ENCODE data around the gene RHOF.
"Not testable (repeated sequence)": the region's sequence is repeated elsewhere in the genome, so short reads cannot be mapped to it uniquely, and the experiment has no call there.

Gene RHOF

GRCh38 chr12:121775501-121775900, 18.0 kb downstream of the RHOF start:
- DNase-seq (ENCODE audit: low spot score): no peak

- DNase-seq (ENCODE audit: low spot score): no peak
These were observed 18.5 kb downstream of the RHOF start for GRCh38 chr12:121774968-121775474.

GRCh38 chr12:121773011-121773777, 20.3 kb downstream of the RHOF start:
- peak; percentile 86 for DNase-seq (ENCODE audit: low spot score)

- DNase-seq (ENCODE audit: low spot score): no peak
These were observed 22.5 kb downstream of the RHOF start for GRCh38 chr12:121770813-121771625.

GRCh38 chr12:121770388-121770787, 23.1 kb downstream of the RHOF start:
- no peak for DNase-seq (ENCODE audit: low spot score)

- no peak for DNase-seq (ENCODE audit: low spot score)
These were observed 23.6 kb downstream of the RHOF start for GRCh38 chr12:121769831-121770301.

GRCh38 chr12:121769297-121769830, 24.1 kb downstream of the RHOF start:
- no peak for DNase-seq (ENCODE audit: low spot score)

- peak; percentile 82 for DNase-seq (ENCODE audit: low spot score)
These were observed 25.9 kb downstream of the RHOF start for GRCh38 chr12:121767525-121768016.

- DNase-seq (ENCODE audit: low spot score): peak; percentile 31
These were observed 27.0 kb downstream of the RHOF start for GRCh38 chr12:121766290-121767039.

- DNase-seq (ENCODE audit: low spot score): peak; percentile 86
These were observed 27.9 kb downstream of the RHOF start for GRCh38 chr12:121765573-121765972.

- DNase-seq (ENCODE audit: low spot score): no peak
These were observed 28.7 kb downstream of the RHOF start for GRCh38 chr12:121764808-121765207.

- DNase-seq (ENCODE audit: low spot score): no peak
These were observed 31.2 kb downstream of the RHOF start for GRCh38 chr12:121762269-121762668.

- not testable (repeated sequence) for DNase-seq (ENCODE audit: low spot score)
These were observed 35.0 kb downstream of the RHOF start for GRCh38 chr12:121758536-121758935.

GRCh38 chr12:121755591-121755990, 37.9 kb downstream of the RHOF start:
- no peak for DNase-seq (ENCODE audit: low spot score)

GRCh38 chr12:121754836-121755235, 38.7 kb downstream of the RHOF start:
- no peak for DNase-seq (ENCODE audit: low spot score)

GRCh38 chr12:121753844-121754264, 39.6 kb downstream of the RHOF start:
- no peak for DNase-seq (ENCODE audit: low spot score)

- no peak for DNase-seq (ENCODE audit: low spot score)
These were observed 41.6 kb downstream of the RHOF start for GRCh38 chr12:121751749-121752351.

GRCh38 chr12:121751034-121751433, 42.5 kb downstream of the RHOF start:
- DNase-seq (ENCODE audit: low spot score): no peak

GRCh38 chr12:121750507-121750955, 43.0 kb downstream of the RHOF start:
- DNase-seq (ENCODE audit: low spot score): no peak

- no peak for DNase-seq (ENCODE audit: low spot score)
These were observed 44.2 kb downstream of the RHOF start for GRCh38 chr12:121749267-121749666.
